HepG2 (cell line): ENCODE data around the gene CSNK1D. TPM values are rescaled to one million over a fixed set of nuclear protein-coding genes. Genes with fewer than 3 reads are reported as not detected.

Experiments used
- BCL6 ChIP-seq: IDR thresholded peaks from 2 replicates; pipeline ENCODE4 v1.6.1; 2016; ENCODE audit warnings: missing genetic modification reagents, missing compliant biosample characterization
- HNRNPL ChIP-seq: fragments of 200-400 bp; formaldehyde crosslinking; IDR thresholded peaks from 2 replicates; pipeline ENCODE4 v1.6.1; 2017; ENCODE audit warnings: mild to moderate bottlenecking, low read depth, low read length
- HNRNPLL ChIP-seq: fragments of 200-400 bp; formaldehyde crosslinking; IDR thresholded peaks from 2 replicates; pipeline ENCODE4 v1.6.1; 2017; ENCODE audit warnings: mild to moderate bottlenecking, low read depth, low read length; ENCODE audit not compliant: poor library complexity, severe bottlenecking
- HOXD1 ChIP-seq: sonication (generic); formaldehyde crosslinking; IDR thresholded peaks from 2 replicates; pipeline ENCODE4 v1.5.0; 2020; ENCODE audit warnings: missing genetic modification reagents
- IRF2 ChIP-seq: IDR thresholded peaks from 2 replicates; pipeline ENCODE4 v1.6.1; 2018; ENCODE audit warnings: missing genetic modification reagents, missing compliant biosample characterization
- KMT2B ChIP-seq: IDR thresholded peaks from 2 replicates; pipeline ENCODE4 v1.6.1; 2016; ENCODE audit warnings: missing genetic modification reagents, missing compliant biosample characterization
- MED8 ChIP-seq: sonication (generic); formaldehyde crosslinking; IDR thresholded peaks from 2 replicates; pipeline ENCODE4 v1.8.1; 2023; ENCODE audit warnings: mild to moderate bottlenecking, missing genetic modification reagents; ENCODE audit not compliant: insufficient replicate concordance
- NFIB ChIP-seq: sonication (generic); formaldehyde crosslinking; IDR thresholded peaks from 2 replicates; pipeline ENCODE4 v1.9.0; 2021; ENCODE audit warnings: missing genetic modification reagents, mild to moderate bottlenecking, borderline replicate concordance
- NR2F1 ChIP-seq, 2 experiments: fragments of 450-650 bp in 1 of 2; formaldehyde crosslinking in 1 of 2; IDR thresholded peaks; 2 replicates each; pipeline versions ENCODE4 v1.5.0 to v1.6.1; 2016 to 2020; ENCODE audit warnings: mild to moderate bottlenecking in 1 of 2, missing compliant biosample characterization in 1 of 2, missing genetic modification reagents in 1 of 2, moderate library complexity in 1 of 2
- PHF21A ChIP-seq: sonication (generic); formaldehyde crosslinking; IDR thresholded peaks from 2 replicates; pipeline ENCODE4 v1.5.0; 2020; ENCODE audit warnings: mild to moderate bottlenecking, missing genetic modification reagents
- SOX6 ChIP-seq, 2 experiments: fragments of 450-650 bp in 1 of 2; sonication (generic) in 1 of 2; formaldehyde crosslinking in 1 of 2; IDR thresholded peaks; 2 replicates each; pipeline versions ENCODE4 v1.4.0 to v1.6.1; 2017 to 2020; ENCODE audit warnings: antibody characterized with exemption in 1 of 2, mild to moderate bottlenecking in 1 of 2, missing genetic modification reagents in 1 of 2
- ZNF225 ChIP-seq: sonication (generic); formaldehyde crosslinking; IDR thresholded peaks from 2 replicates; pipeline ENCODE4 v1.4.0; 2020; ENCODE audit warnings: mild to moderate bottlenecking, missing genetic modification reagents
- ZNF549 ChIP-seq: sonication (generic); formaldehyde crosslinking; IDR thresholded peaks from 2 replicates; pipeline ENCODE4 v1.5.0; 2020; ENCODE audit warnings: missing genetic modification reagents
- ZNF660 ChIP-seq: sonication (generic); formaldehyde crosslinking; IDR thresholded peaks from 2 replicates; pipeline ENCODE4 v1.5.1; 2020; ENCODE audit warnings: mild to moderate bottlenecking, low read depth, missing genetic modification reagents, borderline replicate concordance
- ZNF724P ChIP-seq: sonication (generic); formaldehyde crosslinking; IDR thresholded peaks from 2 replicates; pipeline ENCODE4 v1.8.0; 2022; ENCODE audit warnings: missing genetic modification reagents, borderline replicate concordance
- ZNF83 ChIP-seq: sonication (generic); formaldehyde crosslinking; IDR thresholded peaks from 2 replicates; pipeline ENCODE4 v1.4.0; 2020; ENCODE audit warnings: missing genetic modification reagents, mild to moderate bottlenecking, borderline replicate concordance
- polyA plus RNA-seq, 8 experiments: library from polyadenylated mRNA; depleted of rRNA in 3 of 8; stranded (reverse) in 7 of 8; unstranded in 1 of 8; fragments of >200 nt; fragmentation: Illumina TruSeq in 4 of 8; extraction: Trizol in 4 of 8; gene quantifications; 2 replicates each; pipeline versions ENCODE4 v1.2.1 to v1.2.3, GENCODE V29; 2011 to 2016; ENCODE audit warnings: low read depth in 4 of 8, missing spikeins in 1 of 8, mixed read lengths in 1 of 8; ENCODE audit not compliant: insufficient read depth in 1 of 8
- total RNA-seq, 5 experiments: library from RNA; depleted of rRNA; stranded (reverse); fragments of >200 nt; fragmentation: Illumina TruSeq; extraction: Trizol; gene quantifications; 2 replicates each; pipeline ENCODE4 v1.2.3, GENCODE V29; 2016; ENCODE audit warnings: low read depth in 1 of 5
- TF ChIP-seq, protein P1 (sequence below): sonication (generic); formaldehyde crosslinking; conservative IDR thresholded peaks from 2 replicates; pipeline ENCODE4 v1.8.0; 2022; ENCODE audit warnings: missing genetic modification reagents
- TF ChIP-seq, protein P2 (sequence below): IDR thresholded peaks from 2 replicates; pipeline ENCODE4 v1.6.1; 2016; ENCODE audit warnings: missing compliant biosample characterization, missing genetic modification reagents, borderline replicate concordance
- TF ChIP-seq, protein P3 (sequence below): sonication (generic); formaldehyde crosslinking; IDR thresholded peaks from 2 replicates; pipeline ENCODE4 v1.8.0; 2022; ENCODE audit warnings: mild to moderate bottlenecking, missing genetic modification reagents; ENCODE audit not compliant: insufficient replicate concordance
- TF ChIP-seq, protein P4 (sequence below): sonication (generic); formaldehyde crosslinking; IDR thresholded peaks from 2 replicates; pipeline ENCODE4 v1.4.0; 2020; ENCODE audit warnings: missing genetic modification reagents
- TF ChIP-seq, protein P5 (sequence below): IDR thresholded peaks from 2 replicates; pipeline ENCODE4 v1.6.1; 2012; ENCODE audit warnings: low read depth, low read length, improper control_type of control experiment

Gene CSNK1D
- total and polyA plus RNA-seq, 2 of the 13 experiments (the other 11 are each of a cell fraction or from before 2014, with no cell fraction given): 31.5 to 128 TPM

DNA sequence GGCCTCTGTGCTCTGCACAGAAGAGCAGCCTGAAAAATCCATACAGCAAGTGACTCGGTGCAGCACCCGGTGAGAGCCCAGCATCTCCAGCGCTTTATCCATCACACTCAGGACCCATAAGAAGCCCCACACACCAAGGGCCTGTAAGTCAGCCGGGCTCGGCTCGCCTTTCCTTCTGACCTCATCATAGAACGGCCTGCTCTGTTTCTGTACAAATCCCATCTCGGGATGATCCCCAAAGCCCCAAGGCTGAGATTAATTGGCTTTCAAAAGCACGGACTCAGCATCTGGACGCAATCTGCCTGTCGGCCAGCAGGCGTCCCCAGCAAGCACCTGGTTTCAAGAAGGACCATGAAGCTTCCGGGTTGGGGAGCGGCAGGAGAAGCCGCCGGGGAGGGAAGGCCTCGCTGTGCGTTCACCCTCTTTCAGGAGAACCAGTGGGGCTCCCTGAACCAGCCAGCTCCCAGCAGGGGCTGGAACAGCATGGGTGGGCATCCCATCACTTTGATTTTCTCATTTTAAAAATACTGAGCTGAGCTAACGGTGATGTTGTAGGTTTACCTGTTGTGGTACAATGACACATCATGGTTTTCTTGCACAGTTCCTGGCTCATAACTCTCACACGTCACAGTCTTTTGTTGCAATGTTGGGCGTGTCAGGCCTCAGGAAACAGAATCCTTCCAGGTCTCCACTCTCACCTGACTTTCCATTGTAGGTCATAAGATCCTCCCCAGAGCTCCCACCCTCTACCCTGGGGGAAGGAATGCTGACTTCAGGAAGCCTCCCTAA is 67.6 kb downstream of the CSNK1D start (continued):
- TF ChIP-seq SOX6 (IDR thresholded peaks at IDR 0.05) (no peak), SOX6 (CRISPR knock-in tag; IDR thresholded peaks at IDR 0.05) (peak; percentile 43), HNRNPLL (no peak), BCL6 (CRISPR knock-in tag) (peak; percentile 56), ZNF549 (CRISPR knock-in tag) (no peak), HNRNPL (0 out of 2 replicates have a peak, but pooled peaks have one; percentile 29), NR2F1 (CRISPR knock-in tag; IDR thresholded peaks at IDR 0.05) (no peak), ZNF83 (no peak), ZNF724P (no peak), IRF2 (CRISPR knock-in tag) (peak; percentile 90), NFIB (CRISPR knock-in tag) (no peak), KMT2B (CRISPR knock-in tag) (peak; percentile 70), HOXD1 (CRISPR knock-in tag) (no peak), MED8 (no peak), ZNF660 (CRISPR knock-in tag) (no peak), ZNF225 (CRISPR knock-in tag) (no peak), PHF21A (CRISPR knock-in tag) (no peak; the same call in 1 of the 2 replicates)
- TF ChIP-seq, protein P1, sequence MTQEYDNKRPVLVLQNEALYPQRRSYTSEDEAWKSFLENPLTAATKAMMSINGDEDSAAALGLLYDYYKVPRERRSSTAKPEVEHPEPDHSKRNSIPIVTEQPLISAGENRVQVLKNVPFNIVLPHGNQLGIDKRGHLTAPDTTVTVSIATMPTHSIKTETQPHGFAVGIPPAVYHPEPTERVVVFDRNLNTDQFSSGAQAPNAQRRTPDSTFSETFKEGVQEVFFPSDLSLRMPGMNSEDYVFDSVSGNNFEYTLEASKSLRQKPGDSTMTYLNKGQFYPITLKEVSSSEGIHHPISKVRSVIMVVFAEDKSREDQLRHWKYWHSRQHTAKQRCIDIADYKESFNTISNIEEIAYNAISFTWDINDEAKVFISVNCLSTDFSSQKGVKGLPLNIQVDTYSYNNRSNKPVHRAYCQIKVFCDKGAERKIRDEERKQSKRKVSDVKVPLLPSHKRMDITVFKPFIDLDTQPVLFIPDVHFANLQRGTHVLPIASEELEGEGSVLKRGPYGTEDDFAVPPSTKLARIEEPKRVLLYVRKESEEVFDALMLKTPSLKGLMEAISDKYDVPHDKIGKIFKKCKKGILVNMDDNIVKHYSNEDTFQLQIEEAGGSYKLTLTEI (CRISPR knock-in tag): no peak
- TF ChIP-seq, protein P2, sequence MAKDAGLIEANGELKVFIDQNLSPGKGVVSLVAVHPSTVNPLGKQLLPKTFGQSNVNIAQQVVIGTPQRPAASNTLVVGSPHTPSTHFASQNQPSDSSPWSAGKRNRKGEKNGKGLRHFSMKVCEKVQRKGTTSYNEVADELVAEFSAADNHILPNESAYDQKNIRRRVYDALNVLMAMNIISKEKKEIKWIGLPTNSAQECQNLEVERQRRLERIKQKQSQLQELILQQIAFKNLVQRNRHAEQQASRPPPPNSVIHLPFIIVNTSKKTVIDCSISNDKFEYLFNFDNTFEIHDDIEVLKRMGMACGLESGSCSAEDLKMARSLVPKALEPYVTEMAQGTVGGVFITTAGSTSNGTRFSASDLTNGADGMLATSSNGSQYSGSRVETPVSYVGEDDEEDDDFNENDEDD (CRISPR knock-in tag): peak; percentile 53; the same call in 1 of the 2 replicates
- TF ChIP-seq, protein P3, sequence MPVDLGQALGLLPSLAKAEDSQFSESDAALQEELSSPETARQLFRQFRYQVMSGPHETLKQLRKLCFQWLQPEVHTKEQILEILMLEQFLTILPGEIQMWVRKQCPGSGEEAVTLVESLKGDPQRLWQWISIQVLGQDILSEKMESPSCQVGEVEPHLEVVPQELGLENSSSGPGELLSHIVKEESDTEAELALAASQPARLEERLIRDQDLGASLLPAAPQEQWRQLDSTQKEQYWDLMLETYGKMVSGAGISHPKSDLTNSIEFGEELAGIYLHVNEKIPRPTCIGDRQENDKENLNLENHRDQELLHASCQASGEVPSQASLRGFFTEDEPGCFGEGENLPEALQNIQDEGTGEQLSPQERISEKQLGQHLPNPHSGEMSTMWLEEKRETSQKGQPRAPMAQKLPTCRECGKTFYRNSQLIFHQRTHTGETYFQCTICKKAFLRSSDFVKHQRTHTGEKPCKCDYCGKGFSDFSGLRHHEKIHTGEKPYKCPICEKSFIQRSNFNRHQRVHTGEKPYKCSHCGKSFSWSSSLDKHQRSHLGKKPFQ (CRISPR knock-in tag): no peak
- TF ChIP-seq, protein P4, sequence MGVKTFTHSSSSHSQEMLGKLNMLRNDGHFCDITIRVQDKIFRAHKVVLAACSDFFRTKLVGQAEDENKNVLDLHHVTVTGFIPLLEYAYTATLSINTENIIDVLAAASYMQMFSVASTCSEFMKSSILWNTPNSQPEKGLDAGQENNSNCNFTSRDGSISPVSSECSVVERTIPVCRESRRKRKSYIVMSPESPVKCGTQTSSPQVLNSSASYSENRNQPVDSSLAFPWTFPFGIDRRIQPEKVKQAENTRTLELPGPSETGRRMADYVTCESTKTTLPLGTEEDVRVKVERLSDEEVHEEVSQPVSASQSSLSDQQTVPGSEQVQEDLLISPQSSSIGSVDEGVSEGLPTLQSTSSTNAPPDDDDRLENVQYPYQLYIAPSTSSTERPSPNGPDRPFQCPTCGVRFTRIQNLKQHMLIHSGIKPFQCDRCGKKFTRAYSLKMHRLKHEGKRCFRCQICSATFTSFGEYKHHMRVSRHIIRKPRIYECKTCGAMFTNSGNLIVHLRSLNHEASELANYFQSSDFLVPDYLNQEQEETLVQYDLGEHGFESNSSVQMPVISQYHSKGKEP (CRISPR knock-in tag): no peak
- TF ChIP-seq, protein P5, sequence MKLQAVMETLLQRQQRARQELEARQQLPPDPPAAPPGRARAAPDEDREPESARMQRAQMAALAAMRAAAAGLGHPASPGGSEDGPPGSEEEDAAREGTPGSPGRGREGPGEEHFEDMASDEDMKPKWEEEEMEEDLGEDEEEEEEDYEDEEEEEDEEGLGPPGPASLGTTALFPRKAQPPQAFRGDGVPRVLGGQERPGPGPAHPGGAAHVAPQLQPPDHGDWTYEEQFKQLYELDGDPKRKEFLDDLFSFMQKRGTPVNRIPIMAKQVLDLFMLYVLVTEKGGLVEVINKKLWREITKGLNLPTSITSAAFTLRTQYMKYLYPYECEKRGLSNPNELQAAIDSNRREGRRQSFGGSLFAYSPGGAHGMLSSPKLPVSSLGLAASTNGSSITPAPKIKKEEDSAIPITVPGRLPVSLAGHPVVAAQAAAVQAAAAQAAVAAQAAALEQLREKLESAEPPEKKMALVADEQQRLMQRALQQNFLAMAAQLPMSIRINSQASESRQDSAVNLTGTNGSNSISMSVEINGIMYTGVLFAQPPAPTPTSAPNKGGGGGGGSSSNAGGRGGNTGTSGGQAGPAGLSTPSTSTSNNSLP: 0 out of 2 replicates have a peak, but pooled peaks have one; percentile 42
